Measurements from ENCODE around the gene FGD6.

DNA sequence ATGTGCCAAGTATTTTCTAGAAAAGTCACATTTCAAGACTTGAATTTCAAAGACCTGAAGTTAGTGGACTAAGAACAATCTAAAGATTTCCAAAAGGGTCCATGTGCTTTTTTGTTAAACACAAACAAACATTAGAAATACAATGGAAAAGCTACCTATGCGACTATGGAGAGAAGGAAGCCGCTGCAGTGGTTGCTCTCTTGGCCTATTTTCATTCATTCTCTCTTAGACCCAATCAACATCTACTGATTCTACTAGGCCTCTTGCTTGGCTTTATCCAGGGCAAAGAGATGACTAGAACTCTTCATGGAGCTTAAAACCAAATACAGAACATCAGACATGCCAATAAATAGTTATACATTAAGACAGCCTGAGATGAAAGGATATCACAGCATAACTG, 9.9 kb downstream of the FGD6 start:
- TF ChIP-seq, protein P1, sequence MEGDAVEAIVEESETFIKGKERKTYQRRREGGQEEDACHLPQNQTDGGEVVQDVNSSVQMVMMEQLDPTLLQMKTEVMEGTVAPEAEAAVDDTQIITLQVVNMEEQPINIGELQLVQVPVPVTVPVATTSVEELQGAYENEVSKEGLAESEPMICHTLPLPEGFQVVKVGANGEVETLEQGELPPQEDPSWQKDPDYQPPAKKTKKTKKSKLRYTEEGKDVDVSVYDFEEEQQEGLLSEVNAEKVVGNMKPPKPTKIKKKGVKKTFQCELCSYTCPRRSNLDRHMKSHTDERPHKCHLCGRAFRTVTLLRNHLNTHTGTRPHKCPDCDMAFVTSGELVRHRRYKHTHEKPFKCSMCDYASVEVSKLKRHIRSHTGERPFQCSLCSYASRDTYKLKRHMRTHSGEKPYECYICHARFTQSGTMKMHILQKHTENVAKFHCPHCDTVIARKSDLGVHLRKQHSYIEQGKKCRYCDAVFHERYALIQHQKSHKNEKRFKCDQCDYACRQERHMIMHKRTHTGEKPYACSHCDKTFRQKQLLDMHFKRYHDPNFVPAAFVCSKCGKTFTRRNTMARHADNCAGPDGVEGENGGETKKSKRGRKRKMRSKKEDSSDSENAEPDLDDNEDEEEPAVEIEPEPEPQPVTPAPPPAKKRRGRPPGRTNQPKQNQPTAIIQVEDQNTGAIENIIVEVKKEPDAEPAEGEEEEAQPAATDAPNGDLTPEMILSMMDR (conservative IDR thresholded peaks at IDR 0.05; ENCODE audit: low read depth in 2 of 2) = no peak
- TF ChIP-seq, protein P2, sequence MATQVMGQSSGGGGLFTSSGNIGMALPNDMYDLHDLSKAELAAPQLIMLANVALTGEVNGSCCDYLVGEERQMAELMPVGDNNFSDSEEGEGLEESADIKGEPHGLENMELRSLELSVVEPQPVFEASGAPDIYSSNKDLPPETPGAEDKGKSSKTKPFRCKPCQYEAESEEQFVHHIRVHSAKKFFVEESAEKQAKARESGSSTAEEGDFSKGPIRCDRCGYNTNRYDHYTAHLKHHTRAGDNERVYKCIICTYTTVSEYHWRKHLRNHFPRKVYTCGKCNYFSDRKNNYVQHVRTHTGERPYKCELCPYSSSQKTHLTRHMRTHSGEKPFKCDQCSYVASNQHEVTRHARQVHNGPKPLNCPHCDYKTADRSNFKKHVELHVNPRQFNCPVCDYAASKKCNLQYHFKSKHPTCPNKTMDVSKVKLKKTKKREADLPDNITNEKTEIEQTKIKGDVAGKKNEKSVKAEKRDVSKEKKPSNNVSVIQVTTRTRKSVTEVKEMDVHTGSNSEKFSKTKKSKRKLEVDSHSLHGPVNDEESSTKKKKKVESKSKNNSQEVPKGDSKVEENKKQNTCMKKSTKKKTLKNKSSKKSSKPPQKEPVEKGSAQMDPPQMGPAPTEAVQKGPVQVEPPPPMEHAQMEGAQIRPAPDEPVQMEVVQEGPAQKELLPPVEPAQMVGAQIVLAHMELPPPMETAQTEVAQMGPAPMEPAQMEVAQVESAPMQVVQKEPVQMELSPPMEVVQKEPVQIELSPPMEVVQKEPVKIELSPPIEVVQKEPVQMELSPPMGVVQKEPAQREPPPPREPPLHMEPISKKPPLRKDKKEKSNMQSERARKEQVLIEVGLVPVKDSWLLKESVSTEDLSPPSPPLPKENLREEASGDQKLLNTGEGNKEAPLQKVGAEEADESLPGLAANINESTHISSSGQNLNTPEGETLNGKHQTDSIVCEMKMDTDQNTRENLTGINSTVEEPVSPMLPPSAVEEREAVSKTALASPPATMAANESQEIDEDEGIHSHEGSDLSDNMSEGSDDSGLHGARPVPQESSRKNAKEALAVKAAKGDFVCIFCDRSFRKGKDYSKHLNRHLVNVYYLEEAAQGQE (IDR thresholded peaks at IDR 0.05; ENCODE audit: unreplicated experiment) = no peak
- TF ChIP-seq EZH2 (IDR thresholded peaks at IDR 0.05; ENCODE audit: low read depth, unreplicated experiment) (no peak), POLR2AphosphoS5 (IDR thresholded peaks at IDR 0.05; ENCODE audit: low read depth) (no peak), ZNF331 (CRISPR knock-in tag; IDR thresholded peaks at IDR 0.05; ENCODE audit: low read depth) (no peak)
- TF ChIP-seq, protein P3, sequence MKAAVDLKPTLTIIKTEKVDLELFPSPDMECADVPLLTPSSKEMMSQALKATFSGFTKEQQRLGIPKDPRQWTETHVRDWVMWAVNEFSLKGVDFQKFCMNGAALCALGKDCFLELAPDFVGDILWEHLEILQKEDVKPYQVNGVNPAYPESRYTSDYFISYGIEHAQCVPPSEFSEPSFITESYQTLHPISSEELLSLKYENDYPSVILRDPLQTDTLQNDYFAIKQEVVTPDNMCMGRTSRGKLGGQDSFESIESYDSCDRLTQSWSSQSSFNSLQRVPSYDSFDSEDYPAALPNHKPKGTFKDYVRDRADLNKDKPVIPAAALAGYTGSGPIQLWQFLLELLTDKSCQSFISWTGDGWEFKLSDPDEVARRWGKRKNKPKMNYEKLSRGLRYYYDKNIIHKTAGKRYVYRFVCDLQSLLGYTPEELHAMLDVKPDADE (IDR thresholded peaks at IDR 0.05) = no peak
